Measurements from ENCODE around the gene MXRA8. TPM values are rescaled to one million over a fixed set of nuclear protein-coding genes. Genes with fewer than 3 reads are reported as not detected.

Gene MXRA8
- total RNA-seq, 1 donor from 2014 or later = 78.1 TPM

DNA sequence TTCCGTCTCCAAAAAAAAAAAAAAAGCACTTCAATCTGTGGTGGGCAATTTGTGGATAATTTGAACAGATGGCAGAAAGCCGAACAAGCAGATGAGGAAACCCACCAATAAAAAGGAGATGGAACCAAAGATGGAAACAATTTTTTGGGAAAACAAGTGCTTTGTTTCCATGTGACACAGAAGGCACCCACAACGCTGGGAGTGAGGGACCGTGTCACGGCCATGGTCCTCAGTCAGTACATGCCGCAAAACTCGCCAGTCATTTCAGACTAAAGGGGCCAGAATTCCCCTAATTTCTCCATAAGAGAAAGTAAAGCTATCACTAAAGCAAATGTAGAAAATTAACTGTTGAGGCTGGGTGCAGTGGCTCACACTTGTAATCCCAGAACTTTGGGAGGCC, 35.8 kb upstream of the MXRA8 start:
- Mint-ChIP-seq H3K4me3 (no peak overlapping the region), H3K36me3 (peaks cover 38% of the 10 kb centered on the region), H3K9me3 (no peaks in the 10 kb centered on the region), H3K27me3 (no peaks in the 10 kb centered on the region), H3K4me1 (ENCODE audit: unreplicated experiment) (peaks cover 4% of the 10 kb centered on the region), H3K27ac (no peak overlapping the region)
- TF ChIP-seq, protein P1, sequence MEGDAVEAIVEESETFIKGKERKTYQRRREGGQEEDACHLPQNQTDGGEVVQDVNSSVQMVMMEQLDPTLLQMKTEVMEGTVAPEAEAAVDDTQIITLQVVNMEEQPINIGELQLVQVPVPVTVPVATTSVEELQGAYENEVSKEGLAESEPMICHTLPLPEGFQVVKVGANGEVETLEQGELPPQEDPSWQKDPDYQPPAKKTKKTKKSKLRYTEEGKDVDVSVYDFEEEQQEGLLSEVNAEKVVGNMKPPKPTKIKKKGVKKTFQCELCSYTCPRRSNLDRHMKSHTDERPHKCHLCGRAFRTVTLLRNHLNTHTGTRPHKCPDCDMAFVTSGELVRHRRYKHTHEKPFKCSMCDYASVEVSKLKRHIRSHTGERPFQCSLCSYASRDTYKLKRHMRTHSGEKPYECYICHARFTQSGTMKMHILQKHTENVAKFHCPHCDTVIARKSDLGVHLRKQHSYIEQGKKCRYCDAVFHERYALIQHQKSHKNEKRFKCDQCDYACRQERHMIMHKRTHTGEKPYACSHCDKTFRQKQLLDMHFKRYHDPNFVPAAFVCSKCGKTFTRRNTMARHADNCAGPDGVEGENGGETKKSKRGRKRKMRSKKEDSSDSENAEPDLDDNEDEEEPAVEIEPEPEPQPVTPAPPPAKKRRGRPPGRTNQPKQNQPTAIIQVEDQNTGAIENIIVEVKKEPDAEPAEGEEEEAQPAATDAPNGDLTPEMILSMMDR (conservative IDR thresholded peaks at IDR 0.05) = no peak
- DNase-seq (ENCODE audit: extremely low spot score, unreplicated experiment) = no peak

DNA sequence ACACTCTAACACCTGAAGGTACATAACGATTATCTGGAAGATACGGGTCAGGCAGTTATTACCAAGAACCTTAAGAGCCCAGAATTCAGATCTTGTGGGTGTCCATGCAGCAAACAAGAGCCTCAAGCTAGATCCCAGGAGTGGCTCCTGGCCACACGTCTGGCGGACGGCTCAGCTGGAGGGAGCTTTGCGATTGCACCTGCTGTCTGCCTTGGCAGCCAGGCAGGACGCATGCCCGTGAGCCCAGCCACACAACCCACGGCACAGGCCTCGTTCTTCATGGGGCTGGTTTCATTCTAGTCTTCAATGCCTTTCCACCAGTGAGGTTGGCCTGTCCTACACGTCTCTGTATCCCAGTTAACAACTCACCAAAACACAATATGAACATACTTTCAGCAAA, 35.1 kb upstream of the MXRA8 start:
- no peaks in the 10 kb centered on the region for H3K9me3 Mint-ChIP-seq

DNA sequence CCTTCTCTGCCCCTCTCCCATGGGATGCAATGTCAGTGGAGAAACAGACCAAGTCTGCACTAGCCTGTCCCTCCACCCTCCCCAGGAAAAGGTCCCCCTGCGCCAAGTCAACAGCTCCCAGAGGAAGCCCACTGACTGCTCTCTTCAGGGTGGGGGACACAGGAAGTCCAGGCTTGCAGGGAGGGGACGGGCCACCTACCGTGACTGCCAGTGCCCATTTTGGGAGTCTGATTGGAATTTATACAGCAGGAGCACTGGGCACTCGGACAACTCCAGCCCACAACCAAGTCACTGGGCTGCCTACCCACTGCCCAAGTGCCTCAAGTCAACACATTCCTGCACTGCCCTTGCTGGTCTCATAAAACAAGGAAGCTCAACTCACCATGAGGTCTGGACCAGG, 34.7 kb upstream of the MXRA8 start:
- H3K4me3 Mint-ChIP-seq = no peak overlapping the region
- TF ChIP-seq, protein P1 (conservative IDR thresholded peaks at IDR 0.05) = no peak

More for the DNA sequence above, 35.1 kb upstream of the MXRA8 start:
- no peak for DNase-seq (ENCODE audit: extremely low spot score, unreplicated experiment)
- Mint-ChIP-seq H3K27me3 (no peaks in the 10 kb centered on the region), H3K36me3 (peaks cover 38% of the 10 kb centered on the region), H3K27ac (no peak overlapping the region), H3K4me1 (ENCODE audit: unreplicated experiment) (peaks cover 4% of the 10 kb centered on the region), H3K4me3 (no peak overlapping the region)
- TF ChIP-seq, protein P1 (conservative IDR thresholded peaks at IDR 0.05) = no peak

DNA sequence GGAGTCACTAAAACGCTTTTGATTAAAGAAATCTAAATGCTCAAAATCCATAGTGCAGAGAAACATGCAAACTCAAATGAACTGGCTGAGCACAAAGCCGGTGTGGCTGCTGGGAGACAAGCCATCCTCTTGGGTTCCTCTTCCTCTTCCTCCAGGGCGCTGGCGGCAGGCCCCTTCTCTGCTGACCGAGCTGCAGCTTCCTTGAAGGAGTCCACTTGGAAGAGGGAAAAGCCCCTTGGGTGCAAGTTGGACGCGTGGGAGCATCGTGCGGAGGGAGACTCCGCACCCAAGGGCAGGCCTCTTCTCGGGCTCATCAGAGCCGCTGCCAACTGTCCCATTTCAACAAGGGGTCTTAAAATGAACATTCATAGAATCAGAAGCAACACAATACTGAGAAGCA, 32.9 kb upstream of the MXRA8 start:
- no peaks in the 10 kb centered on the region for H3K27me3 Mint-ChIP-seq

More for the DNA sequence above, 34.7 kb upstream of the MXRA8 start:
- no peaks in the 10 kb centered on the region for H3K27me3 Mint-ChIP-seq
- no peaks in the 10 kb centered on the region for H3K9me3 Mint-ChIP-seq
- H3K27ac Mint-ChIP-seq = no peak overlapping the region
- H3K4me1 Mint-ChIP-seq (ENCODE audit: unreplicated experiment) = peaks cover under 1% of the 10 kb centered on the region
- H3K36me3 Mint-ChIP-seq = peaks cover 38% of the 10 kb centered on the region
- no peak for DNase-seq (ENCODE audit: extremely low spot score, unreplicated experiment)

DNA sequence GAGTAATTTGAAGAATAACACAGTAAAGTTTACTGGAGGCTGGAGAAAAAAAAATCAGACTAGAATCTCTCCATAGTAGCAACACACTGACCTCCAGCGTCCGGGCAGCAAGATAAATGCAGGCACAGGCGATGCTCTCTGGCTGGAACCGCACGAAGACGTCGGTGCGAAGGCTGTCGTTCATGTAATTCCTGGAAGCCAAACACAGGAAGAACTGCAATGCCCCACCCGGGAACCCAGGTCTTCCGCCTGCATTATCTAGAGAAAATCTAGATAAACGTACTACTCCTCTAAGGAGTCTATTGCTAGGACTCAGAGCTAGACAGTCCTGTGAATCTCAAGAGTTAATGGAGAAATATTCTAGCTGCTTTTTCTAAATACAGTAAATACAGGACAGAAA, 32.3 kb upstream of the MXRA8 start:
- H3K9me3 Mint-ChIP-seq = no peaks in the 10 kb centered on the region
- H3K4me3 Mint-ChIP-seq = no peak overlapping the region

More for the DNA sequence above, 32.9 kb upstream of the MXRA8 start:
- Mint-ChIP-seq H3K9me3 (no peaks in the 10 kb centered on the region), H3K36me3 (peaks cover 43% of the 10 kb centered on the region), H3K4me1 (ENCODE audit: unreplicated experiment) (no peaks in the 10 kb centered on the region), H3K27ac (no peak overlapping the region), H3K4me3 (no peak overlapping the region)
- TF ChIP-seq, protein P1 (conservative IDR thresholded peaks at IDR 0.05) = no peak
- no peak for DNase-seq (ENCODE audit: extremely low spot score, unreplicated experiment)

More for the DNA sequence above, 32.3 kb upstream of the MXRA8 start:
- peaks cover 43% of the 10 kb centered on the region for H3K36me3 Mint-ChIP-seq
- DNase-seq (ENCODE audit: extremely low spot score, unreplicated experiment) = no peak
- TF ChIP-seq, protein P1 (conservative IDR thresholded peaks at IDR 0.05) = no peak
- H3K27ac Mint-ChIP-seq = no peak overlapping the region
- H3K4me1 Mint-ChIP-seq (ENCODE audit: unreplicated experiment) = no peaks in the 10 kb centered on the region
- no peaks in the 10 kb centered on the region for H3K27me3 Mint-ChIP-seq

All from type B pancreatic cell (in vitro differentiated cells).